ENCODE results near the gene ATOH7. TPM values are rescaled to one million over a fixed set of nuclear protein-coding genes. Genes with fewer than 3 reads are reported as not detected.
A peak's percentile ranks its signal among the peaks of the same experiment; 100 is the strongest.
"Not testable (repeated sequence)": the region's sequence is repeated elsewhere in the genome, so short reads cannot be mapped to it uniquely, and the experiment has no call there.

ATOH7 gene
- total RNA-seq, result not detected

- CTCF ChIA-PET, result interaction anchor here (1.0 kb wide), 1 partner anchor 18 kb away, joined by 3 read pairs; no protein-coding TSS in a partner anchor
- Mint-ChIP-seq H3K27ac (no peak within 1 kb of the TSS), H3K4me3 (peak within 1 kb of the TSS; percentile 68), H3K9me3 (ENCODE audit: low read depth) (no peaks in the 10 kb centered on the region), H3K36me3 (no peaks in the 10 kb centered on the region), H3K27me3 (peaks cover 53% of the 10 kb centered on the region), H3K4me1 (peaks cover 9% of the 10 kb centered on the region)
- ATAC-seq, result no peak
- no peak for DNase-seq
These were observed at the start of gene ATOH7 for GRCh38 chr10:68231817-68232251. Gene ATOH7 (minus strand): TSS chr10:68232113. CDS start chr10:68231677, 436 bp downstream.

DNA sequence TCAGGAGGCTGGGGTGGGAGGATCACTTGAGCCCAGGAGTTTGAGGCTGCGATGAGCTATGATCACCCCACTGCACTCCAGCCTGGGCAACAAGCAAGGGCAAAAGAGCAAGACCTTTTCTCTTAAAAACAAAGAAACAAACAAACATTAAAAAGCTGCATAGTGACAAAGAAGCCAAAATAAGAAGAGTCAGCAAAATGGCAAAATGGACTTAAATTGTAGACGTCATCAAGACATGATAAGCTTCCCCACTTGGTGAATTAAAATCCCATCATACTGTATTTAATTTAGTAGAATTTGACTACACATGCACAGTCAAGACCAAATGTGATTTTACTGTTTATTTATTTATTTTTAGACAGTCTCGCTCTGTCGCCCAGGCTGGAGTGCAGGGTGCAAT, 48.8 kb upstream of the ATOH7 start:
- H3K4me3 Mint-ChIP-seq, result no peak overlapping the region
- H3K4me1 Mint-ChIP-seq, result peaks cover 3% of the 10 kb centered on the region
- ATAC-seq (no peak), DNase-seq (no peak)
- H3K36me3 Mint-ChIP-seq, result peaks cover 2% of the 10 kb centered on the region
- no peaks in the 10 kb centered on the region for H3K27me3 Mint-ChIP-seq
- CTCF ChIA-PET, result no interaction called here
- H3K9me3 Mint-ChIP-seq (ENCODE audit: low read depth), result peaks cover 16% of the 10 kb centered on the region
- H3K27ac Mint-ChIP-seq, result no peak overlapping the region

- ATAC-seq, H3K27ac Mint-ChIP-seq, H3K4me1 Mint-ChIP-seq, H3K36me3 Mint-ChIP-seq, DNase-seq, H3K4me3 Mint-ChIP-seq, CTCF ChIA-PET, H3K27me3 Mint-ChIP-seq: not testable (repeated sequence)
- H3K9me3 Mint-ChIP-seq (ENCODE audit: low read depth), result peaks cover 16% of the 10 kb centered on the region
These were observed 47.2 kb upstream of the ATOH7 start for GRCh38 chr10:68278906-68279753.

- CTCF ChIA-PET, DNase-seq, H3K27ac Mint-ChIP-seq, ATAC-seq, H3K27me3 Mint-ChIP-seq, H3K4me3 Mint-ChIP-seq, H3K4me1 Mint-ChIP-seq, H3K36me3 Mint-ChIP-seq: not testable (repeated sequence)
- peaks cover 16% of the 10 kb centered on the region for H3K9me3 Mint-ChIP-seq (ENCODE audit: low read depth)
These were observed 45.9 kb upstream of the ATOH7 start for GRCh38 chr10:68277814-68278213.

- Mint-ChIP-seq H3K9me3 (ENCODE audit: low read depth) (peaks cover 16% of the 10 kb centered on the region), H3K27me3 (no peaks in the 10 kb centered on the region), H3K27ac (no peak overlapping the region), H3K4me1 (peaks cover 3% of the 10 kb centered on the region), H3K4me3 (no peak overlapping the region), H3K36me3 (peaks cover 2% of the 10 kb centered on the region)
- DNase-seq (no peak), ATAC-seq (no peak)
- CTCF ChIA-PET, result no interaction called here
These were observed 44.3 kb upstream of the ATOH7 start for GRCh38 chr10:68276224-68276623.

DNA sequence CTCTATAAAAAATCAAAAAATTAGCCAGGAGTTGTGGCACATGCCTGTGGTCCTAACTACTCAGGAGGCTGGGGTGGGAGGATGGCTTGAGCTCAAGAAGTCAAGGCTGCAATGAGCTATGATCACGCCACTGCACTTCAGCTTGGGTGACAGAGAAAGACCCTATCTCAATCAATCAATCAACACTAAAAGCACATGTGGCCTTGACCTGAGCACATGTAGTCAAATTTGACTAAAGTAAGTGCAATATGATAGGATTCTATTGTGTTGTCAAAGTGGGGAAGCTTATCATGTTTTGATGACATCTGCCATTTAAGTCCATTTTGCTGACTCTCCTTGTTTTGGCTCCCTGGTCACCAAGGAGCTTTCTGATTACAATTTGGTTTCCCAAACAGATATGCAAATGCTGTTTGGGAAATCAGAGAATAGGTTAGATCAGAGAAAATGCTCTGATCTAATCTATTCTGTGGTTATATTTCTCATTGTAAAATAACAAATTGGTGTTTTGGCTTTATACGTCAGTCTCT, 43.8 kb upstream of the ATOH7 start:
- no peak for ATAC-seq
- CTCF ChIA-PET, result no interaction called here
- peaks cover 3% of the 10 kb centered on the region for H3K4me1 Mint-ChIP-seq

DNA sequence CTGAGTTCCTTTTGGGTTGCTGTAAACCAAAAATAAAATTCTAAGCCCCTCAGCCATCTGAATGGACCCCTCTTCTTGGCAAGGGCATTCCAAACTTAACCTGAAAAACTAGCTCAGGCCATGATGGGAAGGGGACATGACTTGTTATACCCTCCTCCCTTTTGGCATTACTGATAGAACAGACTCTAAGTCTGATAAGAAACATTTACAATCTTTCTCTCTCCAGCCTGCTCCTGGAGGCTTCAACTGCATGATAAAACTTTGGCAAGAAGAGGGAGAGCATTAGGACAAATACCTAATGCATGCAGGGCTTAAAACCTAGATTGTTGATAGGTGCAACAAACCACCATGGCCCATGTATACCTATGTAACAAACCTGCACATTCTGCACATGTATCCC, 40.9 kb upstream of the ATOH7 start:
- Mint-ChIP-seq H3K4me3 (no peak overlapping the region), H3K4me1 (peaks cover 3% of the 10 kb centered on the region), H3K9me3 (ENCODE audit: low read depth) (peaks cover 8% of the 10 kb centered on the region), H3K27ac (no peak overlapping the region), H3K27me3 (peaks cover 6% of the 10 kb centered on the region), H3K36me3 (no peaks in the 10 kb centered on the region)
- DNase-seq, result no peak
- CTCF ChIA-PET, result no interaction called here
- ATAC-seq, result no peak

More for the DNA sequence above, 43.8 kb upstream of the ATOH7 start:
- Mint-ChIP-seq H3K27ac (no peak overlapping the region), H3K27me3 (no peaks in the 10 kb centered on the region), H3K36me3 (peaks cover 2% of the 10 kb centered on the region), H3K4me3 (no peak overlapping the region), H3K9me3 (ENCODE audit: low read depth) (peaks cover 16% of the 10 kb centered on the region)
- DNase-seq, result no peak

GRCh38 chr10:68271196-68271882, 39.4 kb upstream of the ATOH7 start:
- H3K27ac Mint-ChIP-seq, result no peak overlapping the region
- CTCF ChIA-PET, result no interaction called here

DNA sequence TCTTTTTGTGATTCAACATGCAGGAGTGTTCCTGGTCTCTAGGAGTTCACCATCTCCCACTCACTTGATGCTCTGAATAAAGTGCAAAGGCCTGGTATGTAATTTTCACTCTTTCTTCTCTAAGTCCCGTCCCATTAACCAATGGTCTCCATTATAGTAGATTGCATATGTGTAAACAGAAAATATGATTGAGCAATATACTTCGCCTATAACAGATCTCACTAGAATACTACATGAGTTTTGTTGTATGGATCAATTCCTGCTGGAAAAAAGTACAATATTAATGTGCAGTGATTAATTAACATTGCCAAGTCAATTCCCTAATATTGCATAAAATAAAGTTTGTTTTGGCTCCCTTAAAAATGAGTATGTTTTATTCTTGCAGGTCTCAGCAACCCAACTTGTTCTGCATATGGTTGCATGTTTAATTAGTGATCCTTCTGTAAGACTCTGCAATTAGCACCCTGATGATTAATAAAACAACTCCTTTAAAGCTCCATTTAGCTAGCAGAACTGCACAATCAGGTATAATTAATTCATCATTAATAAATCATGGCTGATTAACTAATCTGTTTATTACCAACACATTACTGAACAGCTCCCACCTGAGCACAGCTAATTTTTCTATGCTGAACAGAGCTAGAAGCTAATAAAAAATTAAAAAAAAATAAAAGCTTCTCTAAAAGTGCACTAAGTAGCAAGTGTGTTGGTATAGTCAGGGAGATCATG, 37.8 kb upstream of the ATOH7 start:
- no peaks in the 10 kb centered on the region for H3K36me3 Mint-ChIP-seq
- ATAC-seq (no peak), DNase-seq (no peak)
- H3K27me3 Mint-ChIP-seq, result peaks cover 8% of the 10 kb centered on the region
- no peaks in the 10 kb centered on the region for H3K4me1 Mint-ChIP-seq
- CTCF ChIA-PET, result no interaction called here
- no peaks in the 10 kb centered on the region for H3K9me3 Mint-ChIP-seq (ENCODE audit: low read depth)
- no peak overlapping the region for H3K27ac Mint-ChIP-seq
- H3K4me3 Mint-ChIP-seq, result no peak overlapping the region

More at GRCh38 chr10:68271196-68271882, 39.4 kb upstream of the ATOH7 start:
- H3K4me1 Mint-ChIP-seq, result peaks cover 2% of the 10 kb centered on the region
- ATAC-seq (no peak), DNase-seq (no peak)
- H3K27me3 Mint-ChIP-seq, result peaks cover 8% of the 10 kb centered on the region
- no peak overlapping the region for H3K4me3 Mint-ChIP-seq
- no peaks in the 10 kb centered on the region for H3K36me3 Mint-ChIP-seq
- no peaks in the 10 kb centered on the region for H3K9me3 Mint-ChIP-seq (ENCODE audit: low read depth)

DNA sequence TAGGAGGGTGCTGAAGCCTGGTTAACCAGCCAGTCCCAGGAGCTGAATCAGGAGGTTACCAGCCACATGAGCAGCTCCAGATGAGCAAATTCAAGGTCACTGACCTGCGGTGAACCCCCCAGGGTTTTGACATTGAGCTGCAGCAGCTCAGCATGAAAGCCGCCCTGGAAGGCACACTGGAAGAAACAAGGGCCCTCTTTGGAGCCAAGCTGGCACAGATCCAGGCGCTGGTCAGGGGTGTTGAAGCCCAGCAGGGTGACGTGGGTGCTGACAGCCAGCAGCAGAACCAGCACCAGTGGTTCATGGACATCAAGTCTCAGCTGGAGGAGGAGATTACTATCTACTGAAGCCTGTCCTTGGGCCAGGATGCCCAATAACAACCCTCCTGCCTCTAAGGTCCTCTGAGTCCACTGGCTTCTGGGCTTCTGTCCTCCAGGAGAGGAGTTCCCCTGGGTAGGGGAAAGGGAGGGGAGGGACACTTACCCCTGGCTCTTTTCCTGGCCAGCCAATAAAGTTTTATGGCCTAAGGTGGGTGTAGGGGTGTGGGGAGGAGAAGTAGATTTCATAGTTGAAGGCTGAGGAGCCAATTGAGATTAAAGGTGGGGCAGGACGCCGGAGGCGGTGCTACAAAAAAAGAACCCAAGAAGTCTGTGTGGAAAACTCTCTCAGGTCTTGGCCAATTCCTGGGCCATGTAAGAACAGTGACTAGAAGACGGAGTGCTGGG, 29.4 kb upstream of the ATOH7 start:
- ATAC-seq (no peak), DNase-seq (no peak)
- peaks cover 16% of the 10 kb centered on the region for H3K27me3 Mint-ChIP-seq
- H3K4me3 Mint-ChIP-seq, result no peak overlapping the region
- no peaks in the 10 kb centered on the region for H3K36me3 Mint-ChIP-seq
- H3K4me1 Mint-ChIP-seq, result no peaks in the 10 kb centered on the region
- peaks cover 2% of the 10 kb centered on the region for H3K9me3 Mint-ChIP-seq (ENCODE audit: low read depth)
- H3K27ac Mint-ChIP-seq, result no peak overlapping the region
- CTCF ChIA-PET, result no interaction called here

- H3K36me3 Mint-ChIP-seq, result no peaks in the 10 kb centered on the region
- CTCF ChIA-PET, result interaction anchor here (1.2 to 1.6 kb wide), 2 partner anchors 28 to 49 kb away, joined by 3 to 4 read pairs; no protein-coding TSS in a partner anchor
- H3K9me3 Mint-ChIP-seq (ENCODE audit: low read depth), result no peaks in the 10 kb centered on the region
- ATAC-seq, result no peak
- no peak overlapping the region for H3K27ac Mint-ChIP-seq
- H3K4me3 Mint-ChIP-seq, result no peak overlapping the region
- H3K27me3 Mint-ChIP-seq, result peaks cover 19% of the 10 kb centered on the region
- DNase-seq, result no peak
- no peaks in the 10 kb centered on the region for H3K4me1 Mint-ChIP-seq
These were observed 21.4 kb upstream of the ATOH7 start for GRCh38 chr10:68253346-68253745.

DNA sequence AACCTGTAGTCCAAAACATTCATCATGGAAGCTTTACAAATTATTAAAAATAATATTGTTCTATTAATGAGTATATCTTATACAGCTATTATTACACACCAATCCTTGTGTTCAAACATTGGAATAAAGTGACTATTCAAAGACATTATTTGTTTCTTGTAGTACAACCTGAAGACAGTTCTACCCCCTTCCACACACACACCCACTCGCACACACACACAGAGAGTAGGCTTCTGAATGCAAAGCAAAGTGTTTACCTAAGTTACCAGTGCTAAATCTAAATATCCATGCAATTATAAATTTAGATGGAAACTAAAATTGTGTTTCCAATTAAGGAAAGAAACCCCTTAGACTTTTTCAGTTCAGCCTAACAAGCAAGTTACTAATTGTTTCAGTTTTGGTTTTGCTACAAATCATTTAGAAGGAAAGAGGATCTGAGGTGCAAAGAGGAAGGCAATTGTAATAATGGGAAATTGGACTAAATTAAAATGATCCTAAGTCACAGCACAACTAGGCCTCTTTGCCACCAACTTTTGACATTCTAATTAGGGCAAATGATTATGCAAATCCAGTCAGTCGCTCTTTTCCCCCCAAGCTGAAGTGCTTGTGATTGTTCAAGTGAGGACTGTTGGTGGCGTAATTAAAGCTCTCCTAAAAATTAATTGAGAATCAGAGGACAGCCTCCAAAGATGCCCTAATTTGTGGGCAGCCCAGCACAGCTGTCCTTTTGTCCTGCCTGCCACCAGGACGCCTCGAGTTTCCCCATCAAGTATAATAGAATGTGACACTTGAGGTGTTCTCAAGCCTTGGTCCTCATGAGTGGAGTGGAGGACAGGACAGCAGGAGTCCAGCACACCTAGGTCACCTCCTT, 19.9 kb upstream of the ATOH7 start:
- H3K36me3 Mint-ChIP-seq, result no peaks in the 10 kb centered on the region
- H3K27ac Mint-ChIP-seq, result no peak overlapping the region
- peaks cover 12% of the 10 kb centered on the region for H3K27me3 Mint-ChIP-seq
- ATAC-seq (no peak), DNase-seq (no peak)
- no peaks in the 10 kb centered on the region for H3K4me1 Mint-ChIP-seq
- H3K4me3 Mint-ChIP-seq, result no peak overlapping the region
- CTCF ChIA-PET, result interaction anchor here (0.9 to 1.6 kb wide), 2 partner anchors 26 to 39 kb away, joined by 3 read pairs; no protein-coding TSS in a partner anchor
- H3K9me3 Mint-ChIP-seq (ENCODE audit: low read depth), result no peaks in the 10 kb centered on the region

All from activated CD8-positive, alpha-beta memory T cell treated with anti-CD3 and anti-CD28 coated beads, Interleukin-2, amount 10 ng/mL, durations not matched to agents 7 days and 5 days (primary cell).